GM10266 (cell line): ENCODE measurements around the gene DND1.
"Not testable (repeated sequence)": the region's sequence is repeated elsewhere in the genome, so short reads cannot be mapped to it uniquely, and the experiment has no call there.

Source experiments
- DNase-seq: peaks from one replicate; pipeline ENCODE4 v3.0.0; 2012; ENCODE audit errors: extremely low spot score
- TF ChIP-seq, protein P1 (sequence below): IDR thresholded peaks from 2 replicates; pipeline ENCODE4 v1.5.1; 2012; ENCODE audit warnings: mild to moderate bottlenecking, low read depth; ENCODE audit not compliant: control insufficient read depth, insufficient read depth; ENCODE audit errors: missing control alignments

Gene DND1

DNA sequence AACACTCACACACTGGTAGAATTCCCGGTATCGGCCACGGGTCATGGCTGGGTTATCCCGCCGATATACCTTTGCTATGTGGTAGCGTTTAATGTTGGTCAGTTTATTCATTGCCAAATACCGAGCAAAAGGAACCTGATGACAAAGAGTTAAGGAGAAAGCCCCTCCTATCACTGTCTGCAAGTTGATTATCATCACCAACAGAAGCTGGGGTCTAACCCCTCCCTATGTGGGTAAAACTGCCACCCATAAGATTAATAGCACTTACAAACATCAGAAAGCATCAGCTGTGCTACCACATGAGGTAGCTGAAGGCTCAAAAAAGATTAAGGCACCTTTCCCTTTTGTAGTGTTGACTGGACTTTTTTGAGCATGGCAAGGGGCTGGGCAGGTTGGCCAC, 5.6 kb upstream of the DND1 start:
- DNase-seq, result no peak

DNA sequence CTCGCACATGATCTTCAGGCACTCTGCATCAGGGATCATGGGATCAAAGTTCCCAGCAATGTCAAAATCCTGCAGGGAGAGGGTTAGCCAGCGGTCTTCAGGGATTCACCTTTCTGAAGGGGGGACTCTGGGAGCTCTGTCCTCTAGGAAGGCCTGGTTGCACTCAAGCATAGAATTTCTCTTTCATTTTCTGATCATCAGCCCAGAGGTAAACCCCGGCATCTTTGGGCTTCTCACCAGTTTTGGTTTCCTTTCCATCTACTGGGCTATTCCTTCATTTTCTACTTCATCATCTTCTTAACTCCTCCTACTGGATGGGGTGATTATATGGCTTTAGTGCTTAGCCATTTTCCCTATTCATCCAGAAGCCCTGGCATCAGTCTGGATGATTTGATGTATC, 4.6 kb upstream of the DND1 start:
- TF ChIP-seq, protein P1, sequence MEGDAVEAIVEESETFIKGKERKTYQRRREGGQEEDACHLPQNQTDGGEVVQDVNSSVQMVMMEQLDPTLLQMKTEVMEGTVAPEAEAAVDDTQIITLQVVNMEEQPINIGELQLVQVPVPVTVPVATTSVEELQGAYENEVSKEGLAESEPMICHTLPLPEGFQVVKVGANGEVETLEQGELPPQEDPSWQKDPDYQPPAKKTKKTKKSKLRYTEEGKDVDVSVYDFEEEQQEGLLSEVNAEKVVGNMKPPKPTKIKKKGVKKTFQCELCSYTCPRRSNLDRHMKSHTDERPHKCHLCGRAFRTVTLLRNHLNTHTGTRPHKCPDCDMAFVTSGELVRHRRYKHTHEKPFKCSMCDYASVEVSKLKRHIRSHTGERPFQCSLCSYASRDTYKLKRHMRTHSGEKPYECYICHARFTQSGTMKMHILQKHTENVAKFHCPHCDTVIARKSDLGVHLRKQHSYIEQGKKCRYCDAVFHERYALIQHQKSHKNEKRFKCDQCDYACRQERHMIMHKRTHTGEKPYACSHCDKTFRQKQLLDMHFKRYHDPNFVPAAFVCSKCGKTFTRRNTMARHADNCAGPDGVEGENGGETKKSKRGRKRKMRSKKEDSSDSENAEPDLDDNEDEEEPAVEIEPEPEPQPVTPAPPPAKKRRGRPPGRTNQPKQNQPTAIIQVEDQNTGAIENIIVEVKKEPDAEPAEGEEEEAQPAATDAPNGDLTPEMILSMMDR, result no peak
- peak; percentile 33 for DNase-seq

More for the DNA sequence above, 5.6 kb upstream of the DND1 start:
- TF ChIP-seq, protein P1, result no peak

DNA sequence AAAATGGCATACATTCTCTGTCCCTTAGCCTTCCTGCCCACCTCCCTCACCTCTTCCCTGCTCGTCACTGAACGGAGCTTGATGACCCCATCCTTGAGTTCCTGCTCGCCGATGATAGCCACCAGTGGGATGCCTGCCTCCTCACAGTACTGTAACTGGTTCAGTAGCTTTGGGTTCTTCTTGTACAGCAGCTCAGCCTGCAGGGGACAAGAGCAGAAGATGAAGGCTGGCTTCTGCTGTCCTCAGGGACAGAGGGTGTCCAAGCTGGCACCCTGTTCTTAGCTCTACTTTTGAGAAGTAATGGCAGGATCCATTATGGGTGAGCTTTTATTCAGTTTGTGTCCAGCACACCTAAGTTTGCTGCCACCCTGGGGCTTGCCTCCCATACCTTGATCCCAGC, 1.3 kb upstream of the DND1 start:
- no peak for DNase-seq
- TF ChIP-seq, protein P1, result no peak

DNA sequence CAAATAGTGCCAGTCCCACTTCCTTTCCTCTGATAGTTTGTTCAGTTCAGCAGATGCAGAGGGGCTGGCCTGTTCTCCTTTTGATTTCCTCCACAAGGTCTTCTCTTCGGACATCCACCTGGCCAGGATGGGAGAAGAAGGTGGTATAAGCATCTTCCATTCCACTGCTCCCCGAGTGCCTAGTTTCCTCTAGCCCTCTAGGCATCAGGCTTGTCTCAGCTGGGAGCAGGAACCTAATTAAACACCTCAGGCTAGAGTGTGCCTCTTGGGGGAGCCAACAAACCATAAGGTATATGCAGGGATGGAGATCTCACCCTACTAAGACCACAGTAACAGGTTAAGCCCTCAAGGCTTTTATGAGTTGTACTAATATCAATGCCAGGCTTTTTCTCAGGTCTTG, 835 bp upstream of the DND1 start:
- TF ChIP-seq, protein P1, result no peak
- DNase-seq, result peak; percentile 29

- DNase-seq, result peak; percentile 35
- TF ChIP-seq, protein P1, result no peak
These were observed 755 bp downstream of the DND1 start for GRCh38 chr5:140672455-140673186.

- TF ChIP-seq, protein P1, result no peak
- no peak for DNase-seq
These were observed 1.8 kb downstream of the DND1 start for GRCh38 chr5:140671472-140672125.

DNA sequence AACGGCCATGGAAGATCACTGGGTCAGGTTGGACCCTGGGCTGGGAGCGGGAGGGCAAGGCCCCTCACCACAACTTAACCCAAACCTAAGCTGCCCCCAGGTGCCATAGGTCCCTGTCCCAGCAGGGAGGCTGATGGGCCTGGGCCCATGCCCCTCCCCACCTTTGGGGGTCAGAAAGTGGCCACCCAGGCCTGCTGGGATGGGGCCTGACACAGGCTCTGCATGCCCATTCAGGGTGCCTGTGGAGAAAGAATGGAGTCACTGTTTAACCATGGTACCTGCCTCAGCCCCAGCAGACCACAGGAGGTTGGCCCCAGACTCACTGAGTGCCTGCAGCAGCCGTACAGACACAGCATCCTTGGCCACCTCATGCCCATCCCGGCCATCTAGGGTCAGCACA, 2.3 kb downstream of the DND1 start:
- DNase-seq, result not testable (repeated sequence)
